Testis (tissue), 3 donors: ENCODE data around the gene DNAH10. TPM values are rescaled to one million over a fixed set of nuclear protein-coding genes. Genes with fewer than 3 reads are reported as not detected.

ENCODE experiments used
- DNase-seq: peaks from one replicate; pipeline ENCODE4 v3.0.0-alpha.2; 2019
- H3K27ac ChIP-seq, 2 donors: fragments of 200-600 bp; sonication (generic); one replicate each; pipeline ENCODE4 v1.5.1; 2019
- H3K27me3 ChIP-seq: fragments of 200-600 bp; sonication (generic); one replicate; pipeline ENCODE4 v1.5.1; 2019
- H3K36me3 ChIP-seq: fragments of 200-600 bp; sonication (generic); one replicate; pipeline ENCODE4 v1.5.1; 2017; ENCODE audit warnings: low read depth; ENCODE audit errors: missing control alignments
- H3K4me1 ChIP-seq: fragments of 200-600 bp; sonication (generic); one replicate; pipeline ENCODE4 v1.5.1; 2019
- H3K4me3 ChIP-seq, 2 donors: fragments of 200-600 bp; sonication (generic); one replicate each; pipeline ENCODE4 v1.5.1; 2017 to 2019
- H3K9me3 ChIP-seq: fragments of 200-600 bp; sonication (generic); one replicate; pipeline ENCODE4 v1.5.1; 2017
- CTCF ChIP-seq, 3 experiments: fragments of 450-650 bp in 2 of 3; fragments of 200-600 bp in 1 of 3; sonication (generic) in 1 of 3; IDR thresholded peaks; one replicate each; pipeline ENCODE4 v1.5.1; 2016 to 2019; ENCODE audit warnings: antibody characterized with exemption in 3 of 3, mild to moderate bottlenecking in 2 of 3, moderate library complexity in 1 of 3
- POLR2A ChIP-seq: fragments of 450-650 bp; IDR thresholded peaks from one replicate; pipeline ENCODE4 v1.6.1; 2017; ENCODE audit warnings: antibody characterized with exemption, mild to moderate bottlenecking, moderate library complexity
- WGBS, 2 donors: methylation state at CpG; one replicate each; pipeline ENCODE4 v1.1.5; 2018; 5-methylcytosine and 5-hydroxymethylcytosine counted together
- intact Hi-C: fragments of 100-400 bp; cut with DNase I; formaldehyde crosslinking; loops from one replicate; pipeline ENCODE4 v1.15.1; 2023; ENCODE audit warnings: low total_unique reads
- polyA plus RNA-seq: library from polyadenylated mRNA; stranded (reverse); fragments of 350-450 nt; fragmentation: Illumina TruSeq; extraction: RNeasy Lipid Tissue Mini Kit (QIAGEN cat#74804); gene quantifications from one replicate; pipeline ENCODE4 v1.2.3, GENCODE V29; 2014; ENCODE audit warnings: low read depth, low replicate concordance; ENCODE audit not compliant: insufficient read depth
- total RNA-seq, 2 donors: library from RNA; depleted of rRNA; stranded (reverse); fragments of >200 nt; gene quantifications; one replicate each; pipeline ENCODE4 v1.2.3, GENCODE V29; 2016

The DNAH10 gene
- total and polyA plus RNA-seq, 3 donors from 2014 or later: 15.4 to 29.3 (median 24.3) TPM

GRCh38 chr12:123764109-123764508, 2.0 kb downstream of the DNAH10 start:
- intact Hi-C loops: no loop called here
- Histone ChIP-seq H3K36me3 (no peaks in the 10 kb centered on the region), H3K4me3 (no peak overlapping the region), H3K9me3 (no peaks in the 10 kb centered on the region), H3K27ac (no peak overlapping the region), H3K4me1 (no peaks in the 10 kb centered on the region), H3K27me3 (no peaks in the 10 kb centered on the region)
- 87 to 92% methylated on average over 12 of the region's 12 CpGs for WGBS, 2 donors
- TF ChIP-seq CTCF (IDR thresholded peaks at IDR 0.05) (no peak), POLR2A (no peak)
- DNase-seq: no peak

GRCh38 chr12:123765504-123766035, 3.5 kb downstream of the DNAH10 start:
- Histone ChIP-seq H3K4me3 (no peak overlapping the region), H3K9me3 (no peaks in the 10 kb centered on the region), H3K36me3 (no peaks in the 10 kb centered on the region), H3K27ac (no peak overlapping the region), H3K4me1 (no peaks in the 10 kb centered on the region), H3K27me3 (no peaks in the 10 kb centered on the region)
- no peak for TF ChIP-seq POLR2A
- no peak for TF ChIP-seq CTCF (IDR thresholded peaks at IDR 0.05)
- intact Hi-C loops: no loop called here
- no peak for DNase-seq
- WGBS, 2 donors: 69 to 87% methylated on average over 2 of the region's 2 CpGs

GRCh38 chr12:123767613-123768012, 5.5 kb downstream of the DNAH10 start:
- 79 to 86% methylated on average over 9 of the region's 9 CpGs for WGBS, 2 donors
- no peak for TF ChIP-seq POLR2A
- TF ChIP-seq CTCF (IDR thresholded peaks at IDR 0.05): no peak

DNA sequence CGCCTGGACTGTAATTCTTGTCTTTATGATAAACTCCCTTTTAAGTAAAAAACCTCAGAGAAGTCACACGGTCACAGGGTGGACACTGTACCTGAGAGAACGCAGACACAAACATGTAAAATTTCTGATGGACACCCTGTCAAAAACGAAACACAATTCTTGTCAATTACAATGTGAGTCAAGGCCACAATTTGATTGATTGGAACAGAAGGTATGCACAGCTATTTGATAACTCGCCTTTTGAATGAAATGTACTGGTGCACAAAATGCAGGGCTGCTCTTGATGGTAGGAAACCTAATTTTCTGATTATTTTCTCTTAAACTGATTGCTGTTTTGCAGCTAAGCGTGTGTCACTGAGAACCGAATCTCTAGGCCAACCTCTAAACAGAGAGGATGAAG, 9.2 kb downstream of the DNAH10 start:
- TF ChIP-seq CTCF (IDR thresholded peaks at IDR 0.05) (no peak), POLR2A (no peak)
- Histone ChIP-seq H3K4me1 (no peaks in the 10 kb centered on the region), H3K9me3 (no peaks in the 10 kb centered on the region), H3K4me3 (no peak overlapping the region), H3K27me3 (no peaks in the 10 kb centered on the region), H3K36me3 (no peaks in the 10 kb centered on the region), H3K27ac (no peak overlapping the region)
- no peak for DNase-seq
- 79 to 87% methylated on average over 7 of the region's 7 CpGs for WGBS, 2 donors
- intact Hi-C loops: no loop called here

More at GRCh38 chr12:123767613-123768012, 5.5 kb downstream of the DNAH10 start:
- intact Hi-C loops: no loop called here
- no peaks in the 10 kb centered on the region for H3K9me3 ChIP-seq
- no peak overlapping the region for H3K27ac ChIP-seq
- DNase-seq: no peak
- no peak overlapping the region for H3K4me3 ChIP-seq
- no peaks in the 10 kb centered on the region for H3K36me3 ChIP-seq
- no peaks in the 10 kb centered on the region for H3K4me1 ChIP-seq
- H3K27me3 ChIP-seq: no peaks in the 10 kb centered on the region

- no peaks in the 10 kb centered on the region for H3K36me3 ChIP-seq
- H3K4me3 ChIP-seq: no peak overlapping the region
- H3K27me3 ChIP-seq: no peaks in the 10 kb centered on the region
- H3K4me1 ChIP-seq: no peaks in the 10 kb centered on the region
- WGBS, 2 donors: 85 to 88% methylated on average over 5 of the region's 5 CpGs
- H3K9me3 ChIP-seq: no peaks in the 10 kb centered on the region
- H3K27ac ChIP-seq: no peak overlapping the region
- intact Hi-C loops: no loop called here
- TF ChIP-seq POLR2A: no peak
- no peak for TF ChIP-seq CTCF (IDR thresholded peaks at IDR 0.05)
- DNase-seq: no peak
Observed at GRCh38 chr12:123772074-123772473, 10.0 kb downstream of the DNAH10 start.
